ENCODE data around the gene MYO7B.
A peak's percentile ranks its signal among the peaks of the same experiment; 100 is the strongest.

The MYO7B gene

GRCh38 chr2:127640082-127641072 lies 104.9 kb downstream of the MYO7B start:
- DNase-seq = peak; percentile 75

- DNase-seq = no peak
Measured at GRCh38 chr2:127641133-127641532, 105.7 kb downstream of the MYO7B start.

- DNase-seq = no peak
Measured at GRCh38 chr2:127641846-127642507, 106.5 kb downstream of the MYO7B start.

- no peak for DNase-seq
Measured at GRCh38 chr2:127642706-127643438, 107.4 kb downstream of the MYO7B start.

- no peak for DNase-seq
Measured at GRCh38 chr2:127643439-127644065, 108.1 kb downstream of the MYO7B start.

GRCh38 chr2:127644066-127645025 lies 108.9 kb downstream of the MYO7B start:
- DNase-seq = no peak

- DNase-seq = no peak
Measured at GRCh38 chr2:127645026-127645394, 109.5 kb downstream of the MYO7B start.

- DNase-seq = no peak
Measured at GRCh38 chr2:127645395-127646291, 110.2 kb downstream of the MYO7B start, which contains the start of gene GPR17. TSS of gene GPR17 (plus strand) at chr2:127646153. CDS start at chr2:127650736, 4,583 bp downstream.

GRCh38 chr2:127646487-127647241 lies 111.2 kb downstream of the MYO7B start:
- DNase-seq = no peak

GRCh38 chr2:127647242-127648190 lies 112.0 kb downstream of the MYO7B start:
- DNase-seq = no peak

GRCh38 chr2:127648321-127648720 lies 112.8 kb downstream of the MYO7B start:
- DNase-seq = no peak

- peak; percentile 26 for DNase-seq
Measured at GRCh38 chr2:127649100-127649611, 113.7 kb downstream of the MYO7B start.

- DNase-seq = peak; percentile 96
Measured at GRCh38 chr2:127649684-127650040, 114.2 kb downstream of the MYO7B start.

GRCh38 chr2:127650041-127650784 lies 114.7 kb downstream of the MYO7B start:
- peak; percentile 21 for DNase-seq

- DNase-seq = no peak
Measured at GRCh38 chr2:127650785-127651380, 115.4 kb downstream of the MYO7B start.

- DNase-seq = no peak
Measured at GRCh38 chr2:127651381-127651809, 115.9 kb downstream of the MYO7B start.

GRCh38 chr2:127651971-127652550 lies 116.6 kb downstream of the MYO7B start:
- DNase-seq = no peak

Measured in DMS53 (cell line).